OCI-LY1 (cell line): ENCODE results near the gene SPATA21.

Source experiments
- H2AFZ ChIP-seq: fragments of 200-600 bp; sonication (generic), shearing (Covaris generic); 2 replicates; pipeline ENCODE4 v1.6.0; 2014; ENCODE audit warnings: antibody characterized with exemption, mild to moderate bottlenecking, low read length
- H3F3A ChIP-seq: fragments of 200-600 bp; sonication (generic), shearing (Covaris generic); 2 replicates; pipeline ENCODE4 v1.6.0; 2014; ENCODE audit warnings: mild to moderate bottlenecking, antibody characterized with exemption, low read length, moderate library complexity; ENCODE audit not compliant: insufficient read depth
- H3K27ac ChIP-seq: fragments of 200-600 bp; sonication (generic); 2 replicates; pipeline ENCODE4 v1.5.1; 2014; ENCODE audit warnings: low read length, mixed run types, mild to moderate bottlenecking, low read depth; ENCODE audit not compliant: poor library complexity, severe bottlenecking
- H3K27me3 ChIP-seq: fragments of 200-600 bp; sonication (generic); 2 replicates; pipeline ENCODE4 v1.6.0; 2014; ENCODE audit warnings: antibody characterized with exemption, mild to moderate bottlenecking, low read length, moderate library complexity; ENCODE audit not compliant: insufficient read depth
- H3K36me3 ChIP-seq: fragments of 200-600 bp; sonication (generic); 2 replicates; pipeline ENCODE4 v1.6.1; 2014; ENCODE audit warnings: mild to moderate bottlenecking, antibody characterized with exemption, low read length, moderate library complexity, mixed read lengths; ENCODE audit not compliant: insufficient read depth
- H3K4me1 ChIP-seq: fragments of 200-600 bp; sonication (generic); 2 replicates; pipeline ENCODE4 v1.5.1; 2014; ENCODE audit warnings: mild to moderate bottlenecking, low read length, moderate library complexity; ENCODE audit not compliant: insufficient read depth, severe bottlenecking
- H3K4me2 ChIP-seq: fragments of 200-600 bp; sonication (generic), shearing (Covaris generic); 2 replicates; pipeline ENCODE4 v1.6.1; 2014; ENCODE audit warnings: low read length
- H3K4me3 ChIP-seq: fragments of 200-600 bp; sonication (generic); 2 replicates; pipeline ENCODE4 v1.5.1; 2014; ENCODE audit warnings: low read length, low read depth, mild to moderate bottlenecking, mixed read lengths; ENCODE audit not compliant: poor library complexity, severe bottlenecking
- H3K79me2 ChIP-seq: fragments of 200-600 bp; shearing (Covaris generic); 2 replicates; pipeline ENCODE4 v1.6.1; 2016; ENCODE audit warnings: mixed run types, low read length, mixed read lengths; ENCODE audit not compliant: insufficient read depth
- H3K9ac ChIP-seq: fragments of 200-600 bp; sonication (generic), shearing (Covaris generic); 2 replicates; pipeline ENCODE4 v1.6.1; 2014; ENCODE audit warnings: mild to moderate bottlenecking, low read length, mixed read lengths
- H3K9me2 ChIP-seq: fragments of 200-600 bp; sonication (generic), shearing (Covaris generic); 2 replicates; pipeline ENCODE4 v1.6.1; 2014; ENCODE audit warnings: low read depth, mild to moderate bottlenecking, low read length, mixed read lengths
- H3K9me3 ChIP-seq: fragments of 200-600 bp; shearing (Covaris generic); 2 replicates; pipeline ENCODE4 v1.6.1; 2014; ENCODE audit warnings: low read length, mixed read lengths
- H4K20me1 ChIP-seq: fragments of 200-600 bp; sonication (generic), shearing (Covaris generic); 2 replicates; pipeline ENCODE4 v1.6.0; 2016; ENCODE audit warnings: mild to moderate bottlenecking, low read length; ENCODE audit not compliant: insufficient read depth
- CTCF ChIP-seq: fragments of 200-600 bp; sonication (generic), shearing (Covaris generic); IDR thresholded peaks from 2 replicates; pipeline ENCODE4 v1.5.1; 2017; ENCODE audit warnings: mild to moderate bottlenecking, antibody characterized with exemption, low read length, moderate library complexity, mixed read lengths
- EZH2 ChIP-seq: fragments of 200-600 bp; sonication (generic), shearing (Covaris generic); IDR thresholded peaks from 2 replicates; pipeline ENCODE4 v1.8.0; 2017; ENCODE audit warnings: borderline replicate concordance, mixed run types, mild to moderate bottlenecking, antibody characterized with exemption, low read length, moderate library complexity, mixed read lengths

Gene SPATA21

GRCh38 chr1:16442265-16442664 lies 5.0 kb upstream of the SPATA21 start:
- Histone ChIP-seq H3F3A (no peaks in the 10 kb centered on the region), H3K27me3 (no peaks in the 10 kb centered on the region), H3K27ac (peak overlapping the region; percentile 8), H3K9me3 (no peaks in the 10 kb centered on the region), H3K79me2 (peaks cover 7% of the 10 kb centered on the region; the same call in 1 of the 2 replicates), H2AFZ (no peak overlapping the region), H4K20me1 (no peaks in the 10 kb centered on the region), H3K9ac (no peak overlapping the region), H3K4me3 (no peak overlapping the region), H3K36me3 (peaks cover 26% of the 10 kb centered on the region; the same call in 1 of the 2 replicates), H3K4me1 (peaks cover 28% of the 10 kb centered on the region), H3K9me2 (no peaks in the 10 kb centered on the region), H3K4me2 (peak overlapping the region; percentile 97)
- no peak for TF ChIP-seq CTCF

GRCh38 chr1:16441282-16441665 lies 4.0 kb upstream of the SPATA21 start:
- Histone ChIP-seq H3K27me3 (no peaks in the 10 kb centered on the region), H3K4me1 (peaks cover 28% of the 10 kb centered on the region), H3K9me3 (no peaks in the 10 kb centered on the region), H4K20me1 (no peaks in the 10 kb centered on the region), H3K9me2 (no peaks in the 10 kb centered on the region), H3K4me2 (peak overlapping the region; percentile 97), H3F3A (no peaks in the 10 kb centered on the region), H3K4me3 (peak overlapping the region; percentile 94), H2AFZ (no peak overlapping the region), H3K36me3 (peaks cover 23% of the 10 kb centered on the region; the same call in 1 of the 2 replicates), H3K9ac (peak overlapping the region; percentile 89), H3K79me2 (peaks cover 7% of the 10 kb centered on the region; the same call in 1 of the 2 replicates), H3K27ac (peak overlapping the region; percentile 41)
- TF ChIP-seq EZH2 (no peak), CTCF (no peak)

GRCh38 chr1:16440470-16441281 lies 3.5 kb upstream of the SPATA21 start, which contains the start of gene NECAP2:
Gene NECAP2 (plus strand): TSS chr1:16440724. CDS start chr1:16440762, 38 bp downstream.
- Histone ChIP-seq H3K9me3 (no peaks in the 10 kb centered on the region), H2AFZ (peak within 1 kb of the TSS; percentile 66), H3K27ac (peak within 1 kb of the TSS; percentile 41), H3K4me2 (peak within 1 kb of the TSS; percentile 97), H3K9me2 (no peaks in the 10 kb centered on the region), H3K4me1 (peaks cover 28% of the 10 kb centered on the region), H3F3A (no peaks in the 10 kb centered on the region), H3K9ac (peak within 1 kb of the TSS; percentile 89), H3K36me3 (peaks cover 23% of the 10 kb centered on the region; the same call in 1 of the 2 replicates), H3K79me2 (peaks cover 7% of the 10 kb centered on the region; the same call in 1 of the 2 replicates), H4K20me1 (no peaks in the 10 kb centered on the region), H3K4me3 (peak within 1 kb of the TSS; percentile 94), H3K27me3 (no peaks in the 10 kb centered on the region)
- TF ChIP-seq EZH2: no peak
- TF ChIP-seq CTCF: peak; percentile 83
